ENCODE data around the gene ALLC. TPM values are rescaled to one million over a fixed set of nuclear protein-coding genes. Genes with fewer than 3 reads are reported as not detected.

ALLC gene
- total and polyA plus RNA-seq, 4 donors = 0.09 to 1.4 (median 0.74) TPM

DNA sequence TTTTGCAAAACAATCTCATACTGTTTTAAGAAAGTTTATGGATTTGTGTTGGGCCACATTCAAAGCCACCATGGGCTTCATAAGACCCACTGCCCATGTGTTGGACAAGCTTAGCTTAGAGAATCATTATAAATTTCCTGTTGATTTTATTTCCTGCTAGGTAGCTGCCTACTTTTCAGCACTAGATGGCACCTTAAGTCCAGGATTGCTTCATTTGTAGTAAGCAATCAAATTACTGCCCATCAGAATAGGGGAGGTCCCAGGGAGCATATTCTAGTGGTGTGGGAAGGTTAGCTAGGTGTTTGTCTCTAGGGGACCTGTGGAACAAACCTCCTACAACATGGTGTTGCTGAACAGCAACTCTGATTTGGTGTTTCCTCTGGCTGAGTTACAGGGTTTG is 34.4 kb downstream of the ALLC start:
- Histone ChIP-seq H3K36me3 (ENCODE audit: control insufficient read depth in 4 of 4, insufficient read depth in 3 of 4, low read depth in 1 of 4, low read length in 3 of 4) (no peaks in the 10 kb centered on the region), H3K27ac (ENCODE audit: low read depth in 1 of 2, low read length in 2 of 2) (no peak overlapping the region), H3K9me3 (ENCODE audit: control insufficient read depth in 4 of 4, low read length in 3 of 4) (no peaks in the 10 kb centered on the region), H3K4me3 (ENCODE audit: low read depth in 1 of 3, low read length in 3 of 3) (no peak overlapping the region), H3K4me1 (ENCODE audit: control insufficient read depth in 4 of 4, insufficient read depth in 4 of 4, low read length in 3 of 4) (peaks cover 0 to 12% (median 10%) of the 10 kb centered on the region in 4 donors), H3K27me3 (ENCODE audit: control insufficient read depth in 4 of 4, insufficient read depth in 4 of 4, low read length in 3 of 4) (no peaks in the 10 kb centered on the region), H3K9ac (ENCODE audit: low read depth in 1 of 2, low read length in 2 of 2) (no peak overlapping the region)
- TF ChIP-seq NR2F2 (IDR thresholded peaks at IDR 0.05) (no peak), JUND (IDR thresholded peaks at IDR 0.05) (no peak), ZBTB33 (IDR thresholded peaks at IDR 0.05) (no peak), RAD21 (IDR thresholded peaks at IDR 0.05) (peak; percentile 77 to 83), TAF1 (conservative IDR thresholded peaks at IDR 0.05) (no peak), MAX (IDR thresholded peaks at IDR 0.05) (no peak), FOXA1 (IDR thresholded peaks at IDR 0.05) (no peak), CTCF (IDR thresholded peaks at IDR 0.05; ENCODE audit: low read depth, low read length, missing input control) (peak; percentile 54)
- DNase-seq (ENCODE audit: low spot score) = no peak

DNA sequence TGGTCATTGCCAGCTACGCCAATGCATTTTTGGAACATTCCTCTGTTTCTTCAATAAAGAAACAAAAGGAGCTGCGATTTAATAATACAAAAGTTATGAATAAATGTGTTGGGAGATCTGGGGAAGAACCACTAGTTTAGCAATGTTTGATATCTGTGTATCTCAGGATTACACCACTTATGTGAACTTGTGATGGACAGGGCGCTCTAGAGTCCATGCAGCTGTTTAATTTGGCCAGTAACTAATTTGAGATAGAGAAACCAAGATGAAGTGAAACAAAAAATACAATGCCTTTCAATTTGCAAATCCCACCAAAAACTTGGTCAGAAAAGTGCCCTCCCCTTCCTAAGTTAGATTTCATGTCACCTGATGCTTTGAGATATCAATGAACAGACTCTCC is 38.5 kb downstream of the ALLC start:
- WGBS = 55% methylated on average over 3 of the region's 3 CpGs

DNA sequence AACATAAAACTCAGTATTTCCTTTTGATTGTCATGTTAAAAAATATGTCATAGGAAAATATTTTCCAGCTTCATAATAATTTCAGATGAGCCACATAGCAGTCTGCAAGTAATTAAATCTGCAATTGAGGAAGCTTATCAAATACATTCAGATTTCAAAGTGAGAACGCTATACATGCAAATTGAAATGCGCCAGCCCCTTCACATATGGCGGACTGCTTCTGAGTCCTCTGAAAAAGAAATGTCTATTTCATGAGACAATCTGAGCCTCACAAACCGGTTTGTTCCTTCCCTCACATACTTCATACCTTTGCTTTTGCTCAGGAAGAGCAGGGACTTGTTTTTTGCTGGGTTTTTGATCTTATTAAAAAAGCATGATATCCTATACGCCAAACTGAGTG is 43.1 kb downstream of the ALLC start:
- H3K9me3 ChIP-seq (ENCODE audit: control insufficient read depth in 4 of 4, low read length in 3 of 4) = no peaks in the 10 kb centered on the region
- no peak overlapping the region for H3K9ac ChIP-seq (ENCODE audit: low read depth in 1 of 2, low read length in 2 of 2)
- H3K27ac ChIP-seq (ENCODE audit: low read depth in 1 of 2, low read length in 2 of 2) = no peak overlapping the region
- WGBS = 87% methylated on average over 5 of the region's 5 CpGs
- peaks cover 6 to 13% (median 7%) of the 10 kb centered on the region in 4 donors for H3K4me1 ChIP-seq (ENCODE audit: control insufficient read depth in 4 of 4, insufficient read depth in 4 of 4, low read length in 3 of 4)
- peaks cover 0 to 2% (median 0%) of the 10 kb centered on the region in 4 donors for H3K36me3 ChIP-seq (ENCODE audit: control insufficient read depth in 4 of 4, insufficient read depth in 3 of 4, low read depth in 1 of 4, low read length in 3 of 4)
- peaks cover 0 to 6% (median 2%) of the 10 kb centered on the region in 4 donors for H3K27me3 ChIP-seq (ENCODE audit: control insufficient read depth in 4 of 4, insufficient read depth in 4 of 4, low read length in 3 of 4)
- no peak overlapping the region for H3K4me3 ChIP-seq (ENCODE audit: low read depth in 1 of 3, low read length in 3 of 3)
- DNase-seq (ENCODE audit: low spot score) = no peak
- TF ChIP-seq, protein P1, sequence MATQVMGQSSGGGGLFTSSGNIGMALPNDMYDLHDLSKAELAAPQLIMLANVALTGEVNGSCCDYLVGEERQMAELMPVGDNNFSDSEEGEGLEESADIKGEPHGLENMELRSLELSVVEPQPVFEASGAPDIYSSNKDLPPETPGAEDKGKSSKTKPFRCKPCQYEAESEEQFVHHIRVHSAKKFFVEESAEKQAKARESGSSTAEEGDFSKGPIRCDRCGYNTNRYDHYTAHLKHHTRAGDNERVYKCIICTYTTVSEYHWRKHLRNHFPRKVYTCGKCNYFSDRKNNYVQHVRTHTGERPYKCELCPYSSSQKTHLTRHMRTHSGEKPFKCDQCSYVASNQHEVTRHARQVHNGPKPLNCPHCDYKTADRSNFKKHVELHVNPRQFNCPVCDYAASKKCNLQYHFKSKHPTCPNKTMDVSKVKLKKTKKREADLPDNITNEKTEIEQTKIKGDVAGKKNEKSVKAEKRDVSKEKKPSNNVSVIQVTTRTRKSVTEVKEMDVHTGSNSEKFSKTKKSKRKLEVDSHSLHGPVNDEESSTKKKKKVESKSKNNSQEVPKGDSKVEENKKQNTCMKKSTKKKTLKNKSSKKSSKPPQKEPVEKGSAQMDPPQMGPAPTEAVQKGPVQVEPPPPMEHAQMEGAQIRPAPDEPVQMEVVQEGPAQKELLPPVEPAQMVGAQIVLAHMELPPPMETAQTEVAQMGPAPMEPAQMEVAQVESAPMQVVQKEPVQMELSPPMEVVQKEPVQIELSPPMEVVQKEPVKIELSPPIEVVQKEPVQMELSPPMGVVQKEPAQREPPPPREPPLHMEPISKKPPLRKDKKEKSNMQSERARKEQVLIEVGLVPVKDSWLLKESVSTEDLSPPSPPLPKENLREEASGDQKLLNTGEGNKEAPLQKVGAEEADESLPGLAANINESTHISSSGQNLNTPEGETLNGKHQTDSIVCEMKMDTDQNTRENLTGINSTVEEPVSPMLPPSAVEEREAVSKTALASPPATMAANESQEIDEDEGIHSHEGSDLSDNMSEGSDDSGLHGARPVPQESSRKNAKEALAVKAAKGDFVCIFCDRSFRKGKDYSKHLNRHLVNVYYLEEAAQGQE (IDR thresholded peaks at IDR 0.05) = no peak
- TF ChIP-seq HNF4A (conservative IDR thresholded peaks at IDR 0.05) = no peak
- TF ChIP-seq TAF1 (conservative IDR thresholded peaks at IDR 0.05) = no peak
- no peak for TF ChIP-seq GABPA (IDR thresholded peaks at IDR 0.05 in 1 of 2, conservative IDR thresholded peaks at IDR 0.05 in 1 of 2)
- no peak for TF ChIP-seq RAD21 (IDR thresholded peaks at IDR 0.05)
- no peak for TF ChIP-seq RXRA (IDR thresholded peaks at IDR 0.05)
- no peak for TF ChIP-seq FOXA1 (IDR thresholded peaks at IDR 0.05)
- TF ChIP-seq JUND (IDR thresholded peaks at IDR 0.05) = no peak
- TF ChIP-seq ZBTB33 (IDR thresholded peaks at IDR 0.05) = no peak
- no peak for TF ChIP-seq SP1 (IDR thresholded peaks at IDR 0.05)
- no peak for TF ChIP-seq FOXA2 (IDR thresholded peaks at IDR 0.05)
- TF ChIP-seq MAX (IDR thresholded peaks at IDR 0.05) = no peak
- TF ChIP-seq HNF4G (IDR thresholded peaks at IDR 0.05) = no peak
- no peak for TF ChIP-seq NR2F2 (IDR thresholded peaks at IDR 0.05)
- TF ChIP-seq EGR1 (IDR thresholded peaks at IDR 0.05; ENCODE audit: low read depth in 2 of 2) = no peak

More for the DNA sequence above, 38.5 kb downstream of the ALLC start:
- Histone ChIP-seq H3K9ac (ENCODE audit: low read depth in 1 of 2, low read length in 2 of 2) (no peak overlapping the region), H3K9me3 (ENCODE audit: control insufficient read depth in 4 of 4, low read length in 3 of 4) (no peaks in the 10 kb centered on the region), H3K36me3 (ENCODE audit: control insufficient read depth in 4 of 4, insufficient read depth in 3 of 4, low read depth in 1 of 4, low read length in 3 of 4) (no peaks in the 10 kb centered on the region), H3K27ac (ENCODE audit: low read depth in 1 of 2, low read length in 2 of 2) (peak overlapping the region in 1 of 2 donors; percentile 50), H3K4me3 (ENCODE audit: low read depth in 1 of 3, low read length in 3 of 3) (no peak overlapping the region), H3K27me3 (ENCODE audit: control insufficient read depth in 4 of 4, insufficient read depth in 4 of 4, low read length in 3 of 4) (peaks cover 0 to 2% (median 0%) of the 10 kb centered on the region in 4 donors), H3K4me1 (ENCODE audit: control insufficient read depth in 4 of 4, insufficient read depth in 4 of 4, low read length in 3 of 4) (peaks cover 0 to 12% (median 10%) of the 10 kb centered on the region in 4 donors)
- TF ChIP-seq, protein P2, sequence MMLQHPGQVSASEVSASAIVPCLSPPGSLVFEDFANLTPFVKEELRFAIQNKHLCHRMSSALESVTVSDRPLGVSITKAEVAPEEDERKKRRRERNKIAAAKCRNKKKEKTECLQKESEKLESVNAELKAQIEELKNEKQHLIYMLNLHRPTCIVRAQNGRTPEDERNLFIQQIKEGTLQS (IDR thresholded peaks at IDR 0.05) = no peak
- TF ChIP-seq RXRA (IDR thresholded peaks at IDR 0.05) = peak in 1 of 2 donors; percentile 24
- no peak for TF ChIP-seq YY1 (IDR thresholded peaks at IDR 0.05)
- TF ChIP-seq HNF4A (conservative IDR thresholded peaks at IDR 0.05) = peak; percentile 22 to 78
- no peak for TF ChIP-seq FOXA2 (IDR thresholded peaks at IDR 0.05)
- DNase-seq (ENCODE audit: low spot score) = no peak

Measured in liver (tissue), 9 donors.